DND-41 (cell line): ENCODE data around the gene IL5.

ENCODE experiments used
- CTCF ChIP-seq: IDR thresholded peaks from 2 replicates; pipeline ENCODE4 v1.5.1; 2012; ENCODE audit warnings: borderline replicate concordance, low read length, moderate library complexity, mild to moderate bottlenecking; ENCODE audit not compliant: poor library complexity, severe bottlenecking; ENCODE audit errors: extremely low read depth
- EZH2 ChIP-seq: IDR thresholded peaks from 3 replicates; pipeline ENCODE4 v1.6.1; 2012; ENCODE audit warnings: borderline replicate concordance, low read depth, mild to moderate bottlenecking, moderate library complexity, low read length, inconsistent platforms; ENCODE audit not compliant: severe bottlenecking

GRCh38 chr5:132504746-132505145 lies 38.6 kb downstream of the IL5 start:
- no peak for TF ChIP-seq CTCF
- no peak for TF ChIP-seq EZH2
